Testis (tissue), 2 donors: ENCODE measurements around the gene PDCL2.

Source experiments
- POLR2A ChIP-seq: fragments of 450-650 bp; IDR thresholded peaks from one replicate; pipeline ENCODE4 v1.6.1; 2017; ENCODE audit warnings: antibody characterized with exemption, mild to moderate bottlenecking, moderate library complexity
- TF ChIP-seq, protein P1 (sequence below), 3 experiments: fragments of 450-650 bp in 2 of 3; fragments of 200-600 bp in 1 of 3; sonication (generic) in 1 of 3; IDR thresholded peaks; one replicate each; pipeline ENCODE4 v1.5.1; 2016 to 2019; ENCODE audit warnings: antibody characterized with exemption in 3 of 3, mild to moderate bottlenecking in 2 of 3, moderate library complexity in 1 of 3

- TF ChIP-seq, protein P1, sequence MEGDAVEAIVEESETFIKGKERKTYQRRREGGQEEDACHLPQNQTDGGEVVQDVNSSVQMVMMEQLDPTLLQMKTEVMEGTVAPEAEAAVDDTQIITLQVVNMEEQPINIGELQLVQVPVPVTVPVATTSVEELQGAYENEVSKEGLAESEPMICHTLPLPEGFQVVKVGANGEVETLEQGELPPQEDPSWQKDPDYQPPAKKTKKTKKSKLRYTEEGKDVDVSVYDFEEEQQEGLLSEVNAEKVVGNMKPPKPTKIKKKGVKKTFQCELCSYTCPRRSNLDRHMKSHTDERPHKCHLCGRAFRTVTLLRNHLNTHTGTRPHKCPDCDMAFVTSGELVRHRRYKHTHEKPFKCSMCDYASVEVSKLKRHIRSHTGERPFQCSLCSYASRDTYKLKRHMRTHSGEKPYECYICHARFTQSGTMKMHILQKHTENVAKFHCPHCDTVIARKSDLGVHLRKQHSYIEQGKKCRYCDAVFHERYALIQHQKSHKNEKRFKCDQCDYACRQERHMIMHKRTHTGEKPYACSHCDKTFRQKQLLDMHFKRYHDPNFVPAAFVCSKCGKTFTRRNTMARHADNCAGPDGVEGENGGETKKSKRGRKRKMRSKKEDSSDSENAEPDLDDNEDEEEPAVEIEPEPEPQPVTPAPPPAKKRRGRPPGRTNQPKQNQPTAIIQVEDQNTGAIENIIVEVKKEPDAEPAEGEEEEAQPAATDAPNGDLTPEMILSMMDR (IDR thresholded peaks at IDR 0.05), result no peak
- no peak for TF ChIP-seq POLR2A
These were observed 23.0 kb downstream of the PDCL2 start for GRCh38 chr4:55568905-55569504.
